ENCODE results near the gene HSF2BP.
"Not testable (repeated sequence)": the region's sequence is repeated elsewhere in the genome, so short reads cannot be mapped to it uniquely, and the experiment has no call there.

HSF2BP gene

DNA sequence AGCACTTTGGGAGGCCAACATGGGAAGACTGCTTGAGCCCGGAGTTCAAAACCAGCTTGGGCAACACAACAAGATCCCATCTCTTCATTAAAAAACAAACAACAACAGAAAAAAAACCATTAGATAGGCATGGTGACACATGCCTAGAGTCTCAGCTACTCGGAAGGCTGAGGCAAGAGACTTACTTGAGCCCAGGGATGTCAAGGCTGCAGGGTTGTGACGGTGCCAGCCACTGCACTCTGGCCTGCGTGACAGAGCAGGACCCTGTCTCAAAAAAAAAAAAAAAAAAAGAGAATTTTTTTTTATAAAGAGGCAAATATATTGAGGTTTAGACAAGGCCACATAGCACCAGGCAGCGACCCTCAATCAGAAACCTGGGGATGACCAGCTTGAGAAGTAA lies 62.7 kb downstream of the HSF2BP start:
- DNase-seq, result no peak

DNA sequence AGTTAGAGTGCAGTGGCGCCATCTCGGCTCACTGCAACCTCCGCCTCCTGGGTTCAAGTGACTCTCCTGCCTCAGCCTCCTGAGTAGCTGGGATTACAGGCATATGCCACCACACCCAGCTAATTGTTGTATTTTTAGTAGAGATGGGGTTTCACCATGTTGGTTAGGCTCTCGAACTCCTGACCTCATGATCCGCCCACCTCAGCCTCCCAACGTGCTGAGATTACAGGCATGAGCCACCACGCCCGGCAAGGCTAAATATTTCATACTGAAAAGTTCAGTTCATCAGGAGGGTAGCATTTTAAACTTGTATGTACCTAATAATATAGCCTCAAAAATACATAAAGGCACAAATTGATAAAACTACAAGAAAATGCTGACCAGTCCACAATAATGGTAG lies 63.5 kb downstream of the HSF2BP start:
- DNase-seq, result not testable (repeated sequence)

DNA sequence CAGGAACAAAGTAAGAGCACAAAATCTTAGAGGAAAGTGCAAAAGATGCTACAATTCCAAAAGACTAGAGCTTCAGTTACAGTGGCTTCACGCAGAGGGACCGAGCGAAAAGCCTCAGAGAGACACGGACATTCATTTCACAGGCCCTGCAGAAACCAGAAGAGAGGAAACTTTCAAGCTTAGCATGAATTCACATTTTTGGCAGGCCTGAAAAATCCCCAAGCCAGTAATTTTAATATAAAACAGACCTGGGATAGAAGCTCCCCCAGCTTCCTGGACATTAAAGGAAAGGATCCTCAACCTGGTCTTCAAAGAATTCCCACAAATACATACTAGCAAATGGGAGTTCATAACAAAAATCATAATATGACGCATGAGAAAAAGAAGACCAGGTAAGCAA lies 66.2 kb downstream of the HSF2BP start:
- DNase-seq, result no peak

DNA sequence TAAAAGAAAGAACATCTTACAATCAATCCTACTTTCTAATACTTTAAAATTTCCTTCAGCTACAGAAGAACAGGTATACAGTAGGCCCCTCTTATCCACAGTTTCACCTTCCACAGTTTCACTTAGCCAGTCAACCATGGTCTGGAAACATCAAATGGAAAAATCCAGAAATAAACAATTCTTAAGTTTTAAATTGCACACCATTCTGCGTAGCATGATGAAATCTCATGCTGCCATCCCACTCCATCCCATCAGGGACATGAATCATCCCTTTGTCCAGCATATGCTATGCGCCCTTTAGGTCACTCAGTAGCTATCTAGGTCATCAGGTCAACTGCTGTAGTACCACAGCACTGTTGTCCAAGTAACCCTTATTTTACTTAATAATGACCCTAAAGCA lies 67.7 kb downstream of the HSF2BP start:
- DNase-seq, result no peak

DNA sequence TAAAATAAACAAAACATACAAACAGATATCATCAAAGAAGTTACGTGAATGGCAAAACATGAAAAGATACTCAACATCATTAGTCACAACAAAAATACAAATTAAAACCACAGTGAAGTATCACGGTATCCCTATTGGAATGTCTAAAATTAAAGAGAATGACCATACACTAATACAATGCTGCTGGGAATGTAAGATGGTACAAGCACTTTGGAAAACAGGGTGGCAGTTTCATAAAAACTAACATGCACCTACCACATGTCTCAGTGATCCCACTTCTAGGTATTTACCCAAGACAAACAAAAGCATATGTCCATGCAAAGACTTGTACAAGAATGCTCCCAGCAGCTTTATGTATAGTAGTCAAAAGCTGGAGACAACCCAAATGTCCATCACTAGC lies 69.1 kb downstream of the HSF2BP start:
- DNase-seq, result no peak

DNA sequence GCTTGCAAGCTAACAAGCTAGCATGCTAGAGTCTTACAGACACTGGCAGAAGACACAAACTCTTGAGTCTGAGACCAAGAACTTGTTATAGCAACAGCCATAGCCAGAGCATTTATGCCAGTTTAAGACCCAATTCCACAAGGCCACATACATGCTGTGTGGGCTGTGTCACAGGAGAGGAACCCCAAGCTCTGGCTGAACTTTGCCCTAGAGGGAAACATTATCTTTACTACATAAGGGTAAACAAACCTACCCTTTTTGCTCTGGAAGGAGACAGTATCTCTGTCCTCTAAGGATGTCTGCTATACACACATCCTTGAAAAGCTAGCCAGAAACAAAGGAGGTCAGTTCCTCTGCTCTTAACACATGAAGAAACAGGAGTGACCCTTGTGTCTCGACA lies 70.3 kb downstream of the HSF2BP start:
- DNase-seq, result no peak

DNA sequence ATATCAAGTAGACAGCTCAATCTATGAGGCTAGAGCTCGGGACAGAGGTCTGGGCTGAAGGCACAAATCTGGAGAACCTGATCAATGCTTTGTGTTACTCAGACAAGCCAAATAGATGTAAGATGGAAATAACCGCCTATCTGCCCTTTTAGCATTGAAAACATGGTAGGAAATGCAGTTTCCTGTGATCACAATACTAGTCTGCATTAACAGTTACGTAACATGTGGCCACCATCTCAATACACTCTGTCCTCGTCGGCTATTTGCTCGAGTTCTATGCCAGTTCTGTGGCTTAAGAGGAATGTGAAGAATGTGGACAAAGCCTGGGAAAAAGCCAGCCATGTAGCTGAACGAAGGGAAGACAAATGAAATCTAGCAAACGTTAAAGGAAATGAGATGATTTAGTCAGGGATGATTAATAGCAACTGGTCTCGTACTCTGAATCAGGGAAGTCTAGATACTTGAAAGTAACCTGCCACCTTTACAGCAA lies 73.3 kb downstream of the HSF2BP start:
- no peak for DNase-seq

DNA sequence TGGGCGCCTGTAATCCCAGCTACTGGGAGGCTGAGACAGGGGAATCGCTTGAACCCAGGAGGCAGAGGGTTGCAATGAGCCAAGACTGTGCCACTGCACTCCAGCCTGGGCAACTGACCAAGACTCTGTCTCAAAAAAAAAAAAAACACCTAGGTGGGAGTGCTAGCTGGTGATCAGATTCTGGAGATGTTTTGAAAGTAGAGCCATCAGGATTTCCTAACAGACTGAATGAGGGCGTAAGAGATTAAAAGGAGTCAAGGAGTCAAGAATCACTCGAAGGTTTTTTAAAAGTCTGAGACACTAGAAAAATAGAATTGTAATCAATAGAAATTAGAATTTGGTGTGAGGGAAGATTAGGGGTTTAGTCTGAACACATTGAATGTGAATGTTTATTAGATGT lies 73.8 kb downstream of the HSF2BP start:
- no peak for DNase-seq

DNA sequence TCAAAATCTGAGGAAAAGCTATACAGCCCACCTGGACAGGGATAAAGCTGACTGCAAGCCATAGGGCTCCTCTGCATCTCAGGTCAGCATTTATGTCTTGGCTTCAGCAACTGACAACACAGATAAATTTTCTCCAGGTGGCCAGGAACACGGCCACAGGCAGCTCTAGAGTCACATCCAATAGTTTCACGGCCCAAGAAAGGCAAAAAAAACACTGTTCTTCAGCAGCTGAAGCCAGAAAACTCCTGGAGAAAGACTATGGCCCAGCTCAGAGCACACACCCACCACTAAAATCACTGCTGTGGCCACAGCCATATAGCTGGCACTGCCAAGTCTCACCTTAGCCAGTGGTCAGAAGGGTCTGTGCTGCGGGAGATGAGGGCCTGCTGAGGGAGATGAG lies 77.8 kb downstream of the HSF2BP start:
- DNase-seq, result no peak

DNA sequence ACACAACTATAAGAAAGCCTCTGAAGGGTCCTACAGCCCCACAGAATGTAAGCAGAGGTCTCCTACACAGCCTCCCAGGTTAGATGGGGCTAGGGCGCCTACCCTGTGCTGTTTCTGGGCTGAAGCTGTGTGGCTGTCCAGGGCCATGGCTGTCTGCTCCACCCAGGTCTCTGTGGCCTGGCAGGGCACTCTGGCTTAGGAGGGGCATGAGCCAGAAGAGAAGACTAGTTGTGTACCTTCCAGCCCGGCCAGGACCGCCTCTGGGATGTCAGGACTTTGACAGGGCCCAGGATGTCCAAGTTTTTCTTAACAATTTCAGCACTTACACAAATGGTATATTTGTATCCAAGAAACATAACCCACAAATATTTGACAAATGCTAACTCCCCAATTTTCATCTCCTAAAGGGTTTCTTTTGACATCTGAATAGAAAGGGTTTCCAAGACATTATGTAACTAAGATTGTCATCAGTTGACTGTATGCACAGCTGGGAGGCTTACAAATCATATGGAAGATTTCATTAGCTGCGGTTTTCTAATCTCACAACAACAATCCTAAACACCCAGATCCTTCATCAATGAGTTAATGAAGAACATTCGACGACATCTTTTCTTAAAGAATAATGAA lies 80.5 kb downstream of the HSF2BP start:
- DNase-seq, result no peak

DNA sequence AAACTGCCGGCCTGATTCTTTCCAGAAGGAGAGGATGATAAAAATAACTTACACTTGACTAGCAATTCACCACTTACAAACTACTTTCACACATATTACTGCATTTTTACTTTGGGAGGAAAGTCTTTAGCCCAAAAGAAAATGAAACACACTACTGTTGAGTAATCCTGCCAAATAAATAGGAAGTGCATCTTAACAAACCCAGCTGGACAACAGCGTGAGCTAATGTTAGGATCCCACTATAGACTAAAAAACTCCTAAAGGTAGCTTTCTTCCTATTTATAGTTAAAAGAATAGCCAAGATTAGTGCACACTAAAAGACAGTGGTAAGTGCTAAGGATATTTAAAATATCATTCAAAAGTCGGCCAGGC lies 83.8 kb downstream of the HSF2BP start:
- no peak for DNase-seq

DNA sequence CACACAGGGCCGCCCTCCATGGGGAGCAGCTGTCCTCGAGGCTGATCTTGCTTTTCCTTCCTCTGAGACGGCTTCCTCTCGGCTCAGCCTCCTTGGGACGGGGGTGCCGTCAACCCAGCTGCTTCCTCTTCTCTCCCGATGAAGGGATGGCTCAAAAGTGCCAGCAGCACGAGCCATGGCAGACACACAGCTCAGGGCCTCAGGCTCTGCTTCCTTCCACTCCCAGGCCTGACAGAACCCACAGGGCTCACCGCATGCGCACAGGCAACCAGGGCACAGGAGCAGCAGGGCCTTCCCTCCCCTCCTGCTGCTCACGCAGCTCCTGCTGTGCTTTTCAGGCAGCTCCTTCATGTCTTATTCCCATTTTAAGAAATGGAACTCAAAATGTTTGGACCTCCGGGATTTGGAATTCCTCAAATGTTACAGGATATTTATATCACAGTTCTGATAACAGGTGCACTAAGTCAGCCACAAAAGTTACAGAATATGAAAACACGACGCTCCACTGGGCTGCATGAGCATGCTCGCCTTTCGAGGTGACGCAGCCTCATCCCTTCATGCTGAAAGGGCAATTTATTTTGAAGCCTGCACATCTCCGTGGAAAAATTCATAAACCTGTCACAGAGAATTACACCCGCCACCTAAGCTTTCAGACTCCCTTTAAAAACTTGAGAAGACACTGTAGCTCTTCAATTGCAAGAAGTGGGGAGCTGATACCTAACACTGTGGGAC lies 84.4 kb downstream of the HSF2BP start:
- no peak for DNase-seq

DNA sequence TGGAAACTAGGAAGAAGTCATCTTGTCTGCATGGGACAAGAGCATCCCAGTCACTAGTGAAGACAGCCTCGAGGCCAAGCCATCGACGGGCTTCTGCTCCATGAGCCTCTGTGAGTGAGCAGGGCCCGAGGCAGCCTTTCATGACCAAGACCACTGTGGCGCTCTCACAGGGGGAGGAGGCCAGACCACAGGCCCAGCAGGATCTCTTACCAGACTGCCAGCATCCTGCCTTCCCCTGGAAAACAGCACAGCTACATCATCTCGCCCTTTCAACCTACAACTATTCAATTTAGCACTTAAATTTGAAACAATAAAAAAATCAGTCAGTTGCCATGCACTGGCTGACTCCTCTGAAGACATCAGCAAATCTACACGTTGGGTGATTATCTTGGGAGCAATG lies 85.4 kb downstream of the HSF2BP start:
- no peak for DNase-seq

DNA sequence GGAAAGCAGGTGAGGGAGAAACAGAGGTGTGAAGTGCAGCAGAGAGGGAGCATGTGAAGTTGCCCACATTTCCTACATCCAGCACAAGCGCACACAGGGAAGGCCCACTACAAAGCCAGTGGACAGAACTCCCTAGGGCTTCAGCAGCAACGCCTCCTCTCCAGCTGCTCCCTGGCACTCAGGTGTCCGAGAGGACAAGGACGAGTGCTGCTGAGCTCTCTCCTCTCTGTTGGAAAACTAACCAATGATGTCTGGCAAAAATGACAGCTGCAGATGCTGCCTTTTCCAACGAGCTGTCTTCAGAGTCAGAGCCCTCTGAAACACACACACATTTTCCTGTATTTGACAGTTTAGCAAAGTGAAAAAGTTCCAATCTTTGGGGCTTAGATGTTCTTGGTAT lies 86.8 kb downstream of the HSF2BP start:
- DNase-seq, result no peak

DNA sequence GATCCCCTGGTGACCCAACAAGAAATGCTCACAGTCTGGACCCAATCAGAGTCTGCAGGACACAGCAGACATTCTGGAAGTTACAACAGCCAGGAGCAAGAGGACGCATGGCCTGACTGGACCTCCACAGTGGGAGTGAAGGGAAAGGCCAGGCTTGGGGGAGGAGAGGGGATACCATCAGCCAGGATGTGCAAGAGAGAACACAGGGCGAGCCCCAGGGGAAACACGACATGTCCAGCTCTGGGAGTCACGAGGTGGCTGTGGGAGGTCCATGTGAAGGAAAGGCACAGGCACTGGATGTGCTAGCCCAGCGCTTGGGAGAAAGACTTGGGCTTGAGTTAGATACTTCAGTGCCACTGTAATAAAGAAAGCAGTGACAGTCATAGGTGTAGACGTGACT lies 87.3 kb downstream of the HSF2BP start:
- no peak for DNase-seq

DNA sequence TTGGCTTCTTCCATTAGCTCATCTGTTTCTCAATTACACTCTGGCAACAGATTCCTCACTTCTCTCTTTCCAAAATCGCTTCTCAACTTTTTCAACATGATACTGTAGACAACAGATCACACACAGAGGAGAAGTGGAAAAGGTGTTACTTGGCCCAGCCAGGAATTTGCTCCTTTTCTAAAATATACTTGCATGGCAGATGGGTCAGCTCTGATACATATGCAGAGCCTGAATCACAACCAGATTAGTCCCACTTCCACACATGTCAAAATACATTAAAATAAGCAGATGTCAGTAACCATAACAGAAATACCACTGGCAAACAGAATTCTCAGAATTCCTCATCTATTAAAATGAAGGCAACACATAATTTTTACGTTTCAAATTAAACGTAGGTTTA lies 89.1 kb downstream of the HSF2BP start:
- not testable (repeated sequence) for DNase-seq

DNA sequence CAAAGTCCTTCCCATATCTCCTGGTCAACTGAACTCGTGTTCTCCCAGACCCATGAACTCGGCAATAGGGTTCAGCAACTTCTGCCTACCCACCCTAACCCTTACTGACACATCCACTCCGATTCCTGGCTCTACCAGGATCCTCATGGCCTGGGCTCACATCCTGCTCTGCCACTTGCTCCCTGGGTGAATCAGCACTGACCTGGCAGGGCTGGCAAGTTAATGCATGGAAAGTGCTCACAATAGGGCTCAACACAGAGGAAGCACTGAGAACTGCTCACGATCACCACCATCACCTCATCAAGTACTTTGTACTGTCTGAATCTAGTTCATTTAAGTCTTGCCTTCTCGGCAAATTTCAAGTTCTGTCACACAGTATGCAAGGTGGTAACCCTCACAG lies 96.8 kb downstream of the HSF2BP start:
- not testable (repeated sequence) for DNase-seq

DNA sequence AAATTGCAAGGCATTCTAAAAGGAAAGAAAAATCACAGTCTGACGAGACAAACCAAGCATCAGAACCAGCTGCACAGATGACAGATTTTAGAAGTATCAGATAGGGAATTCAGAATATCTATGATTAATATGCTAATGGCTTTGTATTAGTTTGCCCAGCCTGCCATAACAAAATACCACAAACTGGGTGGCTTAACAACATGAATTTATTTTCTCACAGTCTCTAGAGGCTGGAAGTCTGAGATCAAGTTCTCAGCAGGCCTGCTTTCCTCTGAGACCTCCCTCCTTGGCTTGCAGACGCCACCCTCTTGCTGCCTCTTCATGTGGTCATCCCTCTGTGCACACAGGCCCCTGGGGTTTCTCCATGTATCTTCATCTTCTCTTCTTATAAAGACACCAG lies 118.7 kb downstream of the HSF2BP start:
- DNase-seq, result not testable (repeated sequence)

DNA sequence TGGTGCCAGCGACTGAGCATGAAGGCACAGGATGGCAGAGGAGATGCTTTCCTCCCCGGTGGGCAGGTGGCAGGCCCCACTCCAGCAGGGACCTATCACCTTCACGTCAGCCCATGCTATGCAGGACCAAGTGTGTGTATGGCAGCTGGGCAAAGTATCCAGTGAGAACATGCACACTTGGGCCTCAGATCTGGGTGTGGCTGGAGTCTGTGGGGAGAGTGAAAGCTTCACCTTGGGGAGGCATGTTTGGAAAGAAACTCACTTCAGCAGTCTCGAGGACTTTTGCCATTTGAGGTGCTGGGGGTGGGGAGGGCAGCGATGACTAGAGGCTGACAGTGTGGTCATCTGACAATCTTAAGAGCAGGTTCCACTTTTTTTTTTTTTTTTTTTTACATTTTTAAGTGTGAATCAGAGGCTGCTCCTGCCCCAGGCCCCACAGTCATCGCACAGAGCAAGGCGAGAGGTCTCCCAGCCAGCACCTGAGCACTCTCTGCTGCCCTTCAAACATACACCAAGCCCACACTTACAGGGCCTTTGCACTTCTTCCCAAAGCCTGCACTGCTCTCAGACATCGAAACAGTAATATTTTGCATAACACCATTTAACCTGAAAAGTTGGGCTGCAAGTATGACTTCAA lies 136.7 kb downstream of the HSF2BP start:
- DNase-seq, result not testable (repeated sequence)

DNA sequence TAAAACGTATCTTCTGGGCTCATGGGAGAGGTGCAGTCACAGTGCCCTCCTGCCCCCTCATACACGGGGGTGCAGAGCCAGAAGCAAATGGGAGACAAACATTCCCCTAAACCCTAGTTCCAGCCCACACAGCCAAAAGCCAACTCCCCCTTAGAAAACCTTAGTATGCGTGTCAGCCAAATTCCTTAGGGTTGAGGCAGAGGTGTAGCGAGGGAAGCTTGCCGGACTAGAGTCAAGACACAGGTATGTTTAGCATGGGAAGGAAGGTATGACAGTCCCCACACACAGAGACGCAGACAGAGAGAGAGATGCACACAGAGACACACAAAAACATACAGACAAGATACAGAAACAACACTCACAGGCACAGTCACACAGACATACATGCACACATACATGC lies 141.6 kb downstream of the HSF2BP start:
- not testable (repeated sequence) for DNase-seq

DNA sequence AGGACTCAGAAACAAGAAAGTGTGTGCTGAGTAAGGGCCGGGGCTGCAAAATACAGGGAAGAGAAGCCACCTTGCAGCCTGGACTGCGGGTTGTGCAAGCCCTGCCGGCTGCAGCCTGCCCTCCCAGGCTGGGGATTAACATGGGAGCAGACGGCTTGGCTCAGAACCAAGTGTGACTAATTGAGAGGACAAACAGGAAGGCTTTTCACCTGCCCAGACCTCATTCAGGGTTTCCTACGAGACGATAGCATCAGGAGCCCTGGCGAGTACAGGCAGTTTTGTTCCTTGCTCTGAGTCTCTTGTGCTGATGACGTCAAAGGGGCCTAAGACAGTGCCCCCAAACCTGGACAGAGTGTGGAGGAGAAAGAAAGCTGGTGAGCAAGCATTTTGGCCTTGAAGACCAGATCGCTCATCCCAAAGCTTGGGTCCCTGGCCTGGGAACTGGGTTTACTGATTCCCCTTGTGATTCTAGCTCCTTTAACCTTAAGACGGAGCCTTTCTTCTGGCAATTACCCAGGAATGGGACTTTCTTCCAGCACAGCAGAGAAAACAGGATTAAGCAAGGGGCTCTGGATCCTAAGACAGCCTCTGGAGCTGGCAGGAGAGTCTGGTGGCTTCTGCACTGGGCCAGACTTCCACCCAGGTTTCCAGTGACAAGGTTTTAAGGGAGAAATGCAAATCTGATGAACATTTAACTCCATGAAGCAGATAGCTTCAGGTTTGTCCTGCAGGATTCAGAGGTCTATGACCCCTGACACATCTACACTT lies 142.2 kb downstream of the HSF2BP start:
- not testable (repeated sequence) for DNase-seq

DNA sequence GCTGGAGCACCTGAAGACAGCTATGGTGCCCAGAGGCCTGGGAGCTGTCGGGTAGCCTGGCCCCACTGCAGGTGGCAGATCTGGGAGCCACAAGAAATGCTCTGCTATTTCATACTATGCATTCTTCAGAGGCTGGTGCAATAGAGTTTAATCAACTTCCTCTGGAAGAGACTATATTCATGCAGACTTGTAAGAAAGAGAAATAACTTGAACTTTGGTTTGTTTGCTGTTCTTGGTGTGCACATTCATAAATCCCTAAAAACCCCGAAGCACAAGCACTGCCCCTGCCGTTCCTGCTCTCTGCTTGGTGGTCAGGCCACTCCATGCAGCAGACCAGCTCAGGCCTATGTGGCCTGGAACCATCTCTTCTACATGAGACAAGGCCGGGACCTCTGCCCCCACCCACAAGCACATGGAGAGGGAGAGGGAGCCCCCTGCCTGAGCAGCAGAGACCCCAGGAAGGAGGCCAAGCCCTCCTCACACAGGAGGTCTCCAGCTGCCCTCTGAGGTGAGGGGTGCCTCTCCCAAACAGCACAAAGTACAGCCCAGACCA lies 142.9 kb downstream of the HSF2BP start:
- DNase-seq, result not testable (repeated sequence)

DNA sequence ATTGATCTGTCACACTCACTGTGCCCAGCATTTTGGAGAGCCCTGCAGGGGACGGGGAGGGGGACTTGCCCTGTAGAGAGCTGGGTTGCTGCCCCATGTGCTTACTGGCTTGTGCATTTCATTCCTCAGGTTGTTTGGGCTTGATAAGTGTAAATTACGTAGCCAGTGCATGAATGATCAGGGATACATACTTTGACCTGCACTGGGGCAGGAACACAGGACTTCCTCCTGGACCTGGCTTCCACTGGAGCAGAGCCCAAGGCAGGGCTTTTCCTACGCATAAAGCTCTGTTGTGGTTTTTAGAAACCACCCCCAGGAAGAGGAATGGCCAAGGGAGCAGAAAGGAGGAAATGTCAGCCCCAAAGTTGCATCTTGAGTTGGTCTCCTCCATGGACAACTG lies 144.5 kb downstream of the HSF2BP start:
- not testable (repeated sequence) for DNase-seq

Measured in activated naive CD4-positive, alpha-beta T cell treated with Interleukin-2 at 50 U/mL for 16 hours (primary cell).